ENCODE results near the gene UBQLN4. TPM values are rescaled to one million over a fixed set of nuclear protein-coding genes. Genes with fewer than 3 reads are reported as not detected.

UBQLN4 gene
- total RNA-seq (2022; extraction: Qiagen RNA extraction; ENCODE audit: low read depth): 38.5 to 48.6 TPM (median 41.7 TPM) in 5 replicates

GRCh38 chr1:156053768-156054499, at the start of gene UBQLN4:
UBQLN4 (minus strand) TSS chr1:156053798; CDS start chr1:156053701, 97 bp downstream.

GRCh38 chr1:156082309-156083091, 28.9 kb upstream of the UBQLN4 start, which contains the start of gene MEX3A:
MEX3A (minus strand) TSS chr1:156082465; CDS start chr1:156081998, 467 bp downstream.

GRCh38 chr1:156060937-156061636, 7.5 kb upstream of the UBQLN4 start, which contains the start of gene RAB25:
RAB25 (plus strand) TSS chr1:156061160; CDS start chr1:156061401, 241 bp downstream.

GRCh38 chr1:156054500-156055280, 1.1 kb upstream of the UBQLN4 start, which contains the start of gene LAMTOR2:
LAMTOR2 (plus strand) TSS chr1:156054782; CDS start chr1:156054890, 108 bp downstream.

GRCh38 chr1:156020293-156021092, 33.1 kb downstream of the UBQLN4 start, which contains the start of gene SSR2:
SSR2 (minus strand) TSS chr1:156020951; CDS start chr1:156020167, 784 bp downstream.

Other genes with a start within 250 kb of the UBQLN4 start
- gene GON4L, start 196.6 kb downstream of the UBQLN4 start, total RNA-seq (2022; extraction: Qiagen RNA extraction; ENCODE audit: low read depth): 13.7 to 17.9 TPM (median 15.4 TPM) in 5 replicates
- gene SYT11, start 194.2 kb downstream of the UBQLN4 start, total RNA-seq (2022; extraction: Qiagen RNA extraction; ENCODE audit: low read depth): 1.1 to 1.7 TPM (median 1.5 TPM) in 5 replicates
- gene RIT1, start 142.4 kb downstream of the UBQLN4 start, total RNA-seq (2022; extraction: Qiagen RNA extraction; ENCODE audit: low read depth): 24.2 to 29.3 TPM (median 26.4 TPM) in 5 replicates
- gene KHDC4, start 119.4 kb downstream of the UBQLN4 start, total RNA-seq (2022; extraction: Qiagen RNA extraction; ENCODE audit: low read depth): 16.0 to 33.2 TPM (median 30.6 TPM) in 5 replicates
- gene RXFP4, start 112.2 kb downstream of the UBQLN4 start, total RNA-seq (2022; extraction: Qiagen RNA extraction; ENCODE audit: low read depth): not detected in 5 replicates
- 38.8 to 47.2 TPM (median 41.7 TPM) in 5 replicates for gene ARHGEF2, start 75.3 kb downstream of the UBQLN4 start, total RNA-seq (2022; extraction: Qiagen RNA extraction; ENCODE audit: low read depth)
- 262 to 276 TPM (median 267 TPM) in 5 replicates for gene SSR2, start 32.8 kb downstream of the UBQLN4 start, total RNA-seq (2022; extraction: Qiagen RNA extraction; ENCODE audit: low read depth)
- 146 to 158 TPM (median 152 TPM) in 5 replicates for gene LAMTOR2, start 984 bp upstream of the UBQLN4 start, total RNA-seq (2022; extraction: Qiagen RNA extraction; ENCODE audit: low read depth)
- 0.14 TPM in 1 of 5 replicates, not detected in the others for gene RAB25, start 7.4 kb upstream of the UBQLN4 start, total RNA-seq (2022; extraction: Qiagen RNA extraction; ENCODE audit: low read depth)
- gene MEX3A, start 28.7 kb upstream of the UBQLN4 start, total RNA-seq (2022; extraction: Qiagen RNA extraction; ENCODE audit: low read depth): 1.4 to 3.0 TPM (median 2.5 TPM) in 5 replicates
- gene LMNA, start 60.9 kb upstream of the UBQLN4 start, total RNA-seq (2022; extraction: Qiagen RNA extraction; ENCODE audit: low read depth): 658 to 735 TPM (median 680 TPM) in 5 replicates
- gene SEMA4A, start 99.8 kb upstream of the UBQLN4 start, total RNA-seq (2022; extraction: Qiagen RNA extraction; ENCODE audit: low read depth): 0.32 to 0.69 TPM (median 0.44 TPM) in 5 replicates
- 27.7 to 35.1 TPM (median 29.0 TPM) in 5 replicates for gene SLC25A44, start 140.3 kb upstream of the UBQLN4 start, total RNA-seq (2022; extraction: Qiagen RNA extraction; ENCODE audit: low read depth)
- gene PMF1, start 159.2 kb upstream of the UBQLN4 start, total RNA-seq (2022; extraction: Qiagen RNA extraction; ENCODE audit: low read depth): 54.6 to 65.6 TPM (median 58.8 TPM) in 5 replicates
- gene BGLAP, start 188.4 kb upstream of the UBQLN4 start, total RNA-seq (2022; extraction: Qiagen RNA extraction; ENCODE audit: low read depth): 0.40 to 0.53 TPM (median 0.46 TPM) in 3 of 5 replicates, not detected in the others
- 3.2 to 3.9 TPM (median 3.8 TPM) in 5 replicates for gene PAQR6, start 194.3 kb upstream of the UBQLN4 start, total RNA-seq (2022; extraction: Qiagen RNA extraction; ENCODE audit: low read depth)
- gene SMG5, start 229.0 kb upstream of the UBQLN4 start, total RNA-seq (2022; extraction: Qiagen RNA extraction; ENCODE audit: low read depth): 44.5 to 51.9 TPM (median 50.1 TPM) in 5 replicates
- gene TMEM79, start 230.5 kb upstream of the UBQLN4 start, total RNA-seq (2022; extraction: Qiagen RNA extraction; ENCODE audit: low read depth): 5.4 to 10.2 TPM (median 8.3 TPM) in 5 replicates
- 35.7 to 51.2 TPM (median 47.4 TPM) in 5 replicates for gene GLMP, start 241.9 kb upstream of the UBQLN4 start, total RNA-seq (2022; extraction: Qiagen RNA extraction; ENCODE audit: low read depth)
- not detected in 5 replicates for gene VHLL, start 245.5 kb upstream of the UBQLN4 start, total RNA-seq (2022; extraction: Qiagen RNA extraction; ENCODE audit: low read depth)

Measured in A549 treated with DMSO at 1 μM for 4 hours (cell line).